ENCODE measurements around the gene MLC1. TPM values are rescaled to one million over a fixed set of nuclear protein-coding genes. Genes with fewer than 3 reads are reported as not detected.

Gene MLC1
- total RNA-seq, 1 donor from 2014 or later, result 2.3 TPM

DNA sequence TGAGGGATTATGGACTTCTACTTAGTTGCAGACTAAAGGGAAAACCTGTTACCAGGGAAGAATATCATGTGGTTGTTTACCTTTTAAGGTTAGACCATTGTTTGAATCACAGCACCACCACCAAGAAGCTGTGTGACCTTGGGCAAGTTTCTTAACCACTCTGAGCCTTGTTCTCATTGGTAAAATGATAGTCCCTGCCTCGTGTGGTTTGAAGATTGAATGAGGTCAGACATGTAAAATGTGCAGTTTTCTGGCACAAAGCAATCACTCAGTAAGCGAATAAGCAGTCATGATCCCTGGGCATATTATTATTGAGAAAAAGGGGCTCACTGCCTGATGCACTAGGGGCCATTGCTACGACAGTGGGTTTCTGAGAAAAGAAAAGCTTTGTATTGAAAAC is 32.9 kb upstream of the MLC1 start:
- no peak overlapping the region for H3K4me3 ChIP-seq
- TF ChIP-seq, protein P1, sequence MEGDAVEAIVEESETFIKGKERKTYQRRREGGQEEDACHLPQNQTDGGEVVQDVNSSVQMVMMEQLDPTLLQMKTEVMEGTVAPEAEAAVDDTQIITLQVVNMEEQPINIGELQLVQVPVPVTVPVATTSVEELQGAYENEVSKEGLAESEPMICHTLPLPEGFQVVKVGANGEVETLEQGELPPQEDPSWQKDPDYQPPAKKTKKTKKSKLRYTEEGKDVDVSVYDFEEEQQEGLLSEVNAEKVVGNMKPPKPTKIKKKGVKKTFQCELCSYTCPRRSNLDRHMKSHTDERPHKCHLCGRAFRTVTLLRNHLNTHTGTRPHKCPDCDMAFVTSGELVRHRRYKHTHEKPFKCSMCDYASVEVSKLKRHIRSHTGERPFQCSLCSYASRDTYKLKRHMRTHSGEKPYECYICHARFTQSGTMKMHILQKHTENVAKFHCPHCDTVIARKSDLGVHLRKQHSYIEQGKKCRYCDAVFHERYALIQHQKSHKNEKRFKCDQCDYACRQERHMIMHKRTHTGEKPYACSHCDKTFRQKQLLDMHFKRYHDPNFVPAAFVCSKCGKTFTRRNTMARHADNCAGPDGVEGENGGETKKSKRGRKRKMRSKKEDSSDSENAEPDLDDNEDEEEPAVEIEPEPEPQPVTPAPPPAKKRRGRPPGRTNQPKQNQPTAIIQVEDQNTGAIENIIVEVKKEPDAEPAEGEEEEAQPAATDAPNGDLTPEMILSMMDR (IDR thresholded peaks at IDR 0.05), result no peak
- intact Hi-C loops (cut with DNase I), result no loop called here
- no peaks in the 10 kb centered on the region for H3K36me3 ChIP-seq
- H3K27ac ChIP-seq, result no peak overlapping the region
- peaks cover 6% of the 10 kb centered on the region for H3K9me3 ChIP-seq
- H3K27me3 ChIP-seq, result no peaks in the 10 kb centered on the region
- DNase-seq (no peak), ATAC-seq (no peak)
- H3K4me1 ChIP-seq, result peaks cover 7% of the 10 kb centered on the region

DNA sequence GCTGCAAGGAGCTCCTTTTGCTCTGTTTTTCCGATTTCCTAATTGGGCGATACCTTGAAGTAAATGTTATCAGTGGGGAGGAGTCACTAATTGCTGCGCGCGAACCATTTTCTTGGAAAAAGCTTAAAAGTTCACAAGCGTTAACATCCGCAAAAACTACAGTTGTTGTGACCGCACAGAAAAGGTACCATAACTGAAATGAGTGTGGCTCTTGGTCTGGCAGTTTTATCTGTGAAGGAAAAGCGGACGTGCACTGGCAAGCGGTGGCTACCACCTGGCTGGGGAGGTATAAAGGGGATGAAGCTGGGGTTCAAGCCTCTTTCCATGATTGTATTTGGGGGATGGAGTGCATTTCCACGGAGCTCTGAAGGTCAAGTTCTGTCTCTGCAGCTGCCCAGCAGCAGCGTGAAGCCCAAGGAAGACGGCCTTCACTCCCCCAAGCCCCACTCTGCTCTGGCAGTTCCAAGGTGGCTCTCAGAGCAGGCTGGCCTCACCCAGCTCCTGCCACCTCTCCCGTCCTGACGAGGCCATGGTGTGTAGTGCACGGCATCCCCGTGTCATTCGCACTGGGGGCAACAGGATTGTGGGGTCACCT is 32.0 kb upstream of the MLC1 start:
- intact Hi-C loops (cut with DNase I), result no loop called here
- no peaks in the 10 kb centered on the region for H3K36me3 ChIP-seq
- peaks cover 1% of the 10 kb centered on the region for H3K9me3 ChIP-seq
- ATAC-seq (no peak), DNase-seq (no peak)
- no peaks in the 10 kb centered on the region for H3K27me3 ChIP-seq
- H3K4me3 ChIP-seq, result no peak overlapping the region
- H3K4me1 ChIP-seq, result peaks cover 7% of the 10 kb centered on the region
- H3K27ac ChIP-seq, result no peak overlapping the region
- TF ChIP-seq, protein P1 (IDR thresholded peaks at IDR 0.05), result no peak

DNA sequence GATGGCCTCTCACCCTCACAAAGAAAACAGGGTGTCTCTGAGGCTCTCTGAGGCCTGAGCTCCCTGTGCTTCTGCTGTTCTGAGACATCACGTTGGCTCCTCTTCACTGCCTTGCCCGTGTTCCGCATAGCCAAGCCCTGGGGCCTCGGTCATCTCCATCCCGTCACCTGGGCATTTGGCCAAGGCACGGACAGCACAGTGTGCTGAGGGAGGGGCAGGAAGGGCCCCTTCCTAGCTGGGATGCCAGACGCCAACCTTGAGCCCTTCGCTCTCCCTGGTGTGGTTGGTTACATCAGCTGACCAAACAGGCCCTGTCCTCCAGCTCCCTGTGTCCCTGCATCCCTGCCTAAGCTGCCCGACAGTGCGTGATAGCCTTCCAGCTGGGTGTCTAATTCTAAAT is 30.5 kb upstream of the MLC1 start:
- peaks cover 7% of the 10 kb centered on the region for H3K4me1 ChIP-seq
- H3K36me3 ChIP-seq, result no peaks in the 10 kb centered on the region
- ATAC-seq (no peak), DNase-seq (no peak)
- no peak overlapping the region for H3K4me3 ChIP-seq
- intact Hi-C loops (cut with DNase I), result no loop called here
- no peak overlapping the region for H3K27ac ChIP-seq
- no peaks in the 10 kb centered on the region for H3K27me3 ChIP-seq
- no peaks in the 10 kb centered on the region for H3K9me3 ChIP-seq
- TF ChIP-seq, protein P1 (IDR thresholded peaks at IDR 0.05), result no peak

DNA sequence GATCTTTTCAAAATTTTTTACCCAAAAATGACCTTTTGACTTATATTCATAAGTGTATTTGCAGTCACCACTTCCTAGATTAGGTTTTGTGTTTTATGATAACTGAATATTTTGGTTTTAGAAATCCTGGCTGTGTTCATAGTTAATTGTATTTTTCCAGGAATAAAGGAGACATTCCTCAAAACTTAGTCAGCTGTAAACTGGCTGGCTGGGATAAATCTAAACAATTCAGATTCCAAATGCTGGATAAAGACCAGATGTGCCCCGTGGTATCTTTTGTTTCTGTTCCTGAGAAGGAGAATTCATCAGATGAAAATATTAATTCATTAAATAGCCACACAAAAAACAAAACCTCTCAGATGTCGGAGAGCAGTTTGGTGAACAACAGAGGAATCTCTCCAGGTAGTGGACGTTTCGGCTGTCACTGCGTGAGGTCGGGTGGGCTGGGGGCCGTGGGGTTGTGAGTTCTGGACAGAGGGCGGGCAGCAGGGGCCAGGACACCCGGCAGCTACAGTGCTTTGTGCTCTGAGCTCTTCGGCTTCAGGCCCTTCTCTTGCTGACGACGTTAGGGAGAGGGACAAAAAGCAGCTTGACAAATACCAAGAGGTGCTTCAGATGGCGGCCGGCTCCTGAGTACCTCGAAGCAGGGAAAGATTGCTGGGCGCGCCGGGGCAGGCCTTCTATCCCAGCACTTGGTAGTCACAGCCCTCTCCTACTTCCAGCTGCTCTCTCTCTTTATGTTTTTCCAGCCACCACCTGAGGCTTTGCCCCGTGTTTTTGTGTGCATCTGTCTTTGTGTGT is 29.2 kb upstream of the MLC1 start:
- Histone ChIP-seq H3K36me3 (no peaks in the 10 kb centered on the region), H3K27me3 (no peaks in the 10 kb centered on the region), H3K4me3 (no peak overlapping the region), H3K27ac (peak overlapping the region; percentile 43), H3K4me1 (peaks cover 6% of the 10 kb centered on the region), H3K9me3 (no peaks in the 10 kb centered on the region)
- TF ChIP-seq, protein P1 (IDR thresholded peaks at IDR 0.05), result no peak
- peak; percentile 79 for ATAC-seq
- intact Hi-C loops (cut with DNase I), result no loop called here
- DNase-seq, result peak; percentile 76

DNA sequence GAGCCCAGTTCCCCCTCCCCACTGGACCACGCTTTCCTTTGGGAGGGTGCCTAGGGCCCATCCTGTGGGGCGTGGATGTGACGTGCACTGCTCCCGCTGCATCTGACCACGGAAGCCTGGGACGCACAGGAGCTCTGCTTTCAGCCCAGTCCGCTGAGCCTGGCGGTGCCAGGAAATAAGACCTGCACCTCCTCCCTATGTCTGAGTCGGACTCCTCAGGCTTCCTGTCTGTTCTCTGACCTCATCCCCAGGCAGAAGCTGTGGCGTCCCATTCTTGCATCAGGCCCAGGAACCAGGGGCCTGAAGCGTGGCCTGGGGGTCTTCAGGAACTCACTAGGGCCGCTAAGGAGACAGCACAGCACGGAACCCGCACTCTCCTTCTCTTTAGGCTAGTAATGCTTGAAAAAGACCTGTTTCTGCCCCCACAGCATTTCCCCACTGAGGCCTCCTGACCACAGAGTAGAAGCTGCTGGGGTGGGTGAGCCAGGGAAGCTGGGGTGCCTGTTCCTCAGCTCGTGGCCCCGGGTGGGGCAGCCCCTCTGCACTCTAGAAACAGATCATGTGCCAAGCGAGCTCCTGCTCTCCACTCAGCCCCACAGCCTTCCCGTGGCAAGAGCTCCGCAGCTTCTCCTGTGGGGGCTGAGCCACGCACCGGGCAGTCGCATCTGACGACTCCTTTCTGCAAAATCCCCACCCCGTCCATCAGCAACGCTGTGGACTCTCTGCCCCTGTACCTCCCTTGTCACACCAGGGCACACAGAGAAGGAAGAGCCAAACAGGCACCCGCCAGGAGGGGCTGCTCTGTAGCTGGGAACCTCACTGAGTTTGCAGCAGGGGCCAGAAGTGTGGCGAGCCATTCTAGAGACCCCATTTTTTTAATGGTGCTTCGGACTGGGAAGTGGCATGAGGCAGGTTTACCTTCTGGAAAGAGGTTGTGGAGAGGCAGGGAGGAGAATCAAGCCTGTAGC is 27.2 kb upstream of the MLC1 start:
- no peak overlapping the region for H3K4me3 ChIP-seq
- DNase-seq, result no peak
- H3K4me1 ChIP-seq, result no peaks in the 10 kb centered on the region
- no peaks in the 10 kb centered on the region for H3K27me3 ChIP-seq
- no peaks in the 10 kb centered on the region for H3K9me3 ChIP-seq
- ATAC-seq, result peak; percentile 45
- H3K27ac ChIP-seq, result no peak overlapping the region
- intact Hi-C loops (cut with DNase I), result no loop called here
- TF ChIP-seq, protein P1 (IDR thresholded peaks at IDR 0.05), result no peak
- no peaks in the 10 kb centered on the region for H3K36me3 ChIP-seq
